ENCODE data around the gene TMEM198. TPM values are rescaled to one million over a fixed set of nuclear protein-coding genes. Genes with fewer than 3 reads are reported as not detected.

The TMEM198 gene
- total and polyA plus RNA-seq, 9 of the 15 experiments (the other 6 are each of a cell fraction or from before 2014, with no cell fraction given), result 0.03 to 3.8 (median 1.0) TPM

DNA sequence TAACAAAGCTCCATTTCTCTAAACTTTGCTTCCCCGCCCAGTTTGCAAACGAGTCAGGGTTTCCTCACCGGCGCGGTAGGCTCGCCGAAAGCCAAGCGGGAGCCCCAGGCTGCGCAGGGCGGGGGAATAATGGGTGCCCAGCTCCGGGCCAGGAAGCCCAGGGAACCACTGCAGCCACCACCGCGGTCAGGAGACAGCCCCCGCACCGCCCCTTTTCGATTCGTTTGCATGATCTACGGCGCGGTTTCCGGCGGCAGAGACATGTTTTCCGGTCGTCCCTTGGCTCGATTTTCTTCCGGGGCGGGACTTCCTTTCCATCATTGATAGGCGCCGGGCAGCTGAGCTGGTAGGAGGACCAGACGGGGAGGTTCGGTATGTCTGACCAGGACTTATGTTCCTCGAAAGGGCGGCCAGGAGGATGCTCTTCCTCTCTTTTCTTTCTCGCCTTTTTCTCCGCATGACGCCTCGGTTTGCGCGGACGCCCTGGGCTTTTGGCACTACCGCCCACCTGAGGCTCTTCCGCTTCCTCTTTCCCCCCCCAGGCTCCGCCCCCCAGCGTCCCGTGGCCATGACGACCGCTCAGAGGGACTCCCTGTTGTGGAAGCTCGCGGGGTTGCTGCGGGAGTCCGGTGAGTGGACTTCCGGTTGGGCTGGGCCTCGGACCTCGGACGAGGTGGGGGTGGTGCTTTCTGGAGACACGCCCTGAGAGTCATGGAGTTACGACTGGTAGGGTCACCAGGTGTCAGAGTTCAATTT is 53.9 kb downstream of the TMEM198 start, which contains the start of gene STK11IP (continued):
- TF ChIP-seq ZNF408 (CRISPR knock-in tag; IDR thresholded peaks at IDR 0.05; ENCODE audit: low read depth), result no peak
- TF ChIP-seq GABPA (tag; conservative IDR thresholded peaks at IDR 0.05; ENCODE audit: low read depth), result peak; percentile 97
- TF ChIP-seq, protein P1, sequence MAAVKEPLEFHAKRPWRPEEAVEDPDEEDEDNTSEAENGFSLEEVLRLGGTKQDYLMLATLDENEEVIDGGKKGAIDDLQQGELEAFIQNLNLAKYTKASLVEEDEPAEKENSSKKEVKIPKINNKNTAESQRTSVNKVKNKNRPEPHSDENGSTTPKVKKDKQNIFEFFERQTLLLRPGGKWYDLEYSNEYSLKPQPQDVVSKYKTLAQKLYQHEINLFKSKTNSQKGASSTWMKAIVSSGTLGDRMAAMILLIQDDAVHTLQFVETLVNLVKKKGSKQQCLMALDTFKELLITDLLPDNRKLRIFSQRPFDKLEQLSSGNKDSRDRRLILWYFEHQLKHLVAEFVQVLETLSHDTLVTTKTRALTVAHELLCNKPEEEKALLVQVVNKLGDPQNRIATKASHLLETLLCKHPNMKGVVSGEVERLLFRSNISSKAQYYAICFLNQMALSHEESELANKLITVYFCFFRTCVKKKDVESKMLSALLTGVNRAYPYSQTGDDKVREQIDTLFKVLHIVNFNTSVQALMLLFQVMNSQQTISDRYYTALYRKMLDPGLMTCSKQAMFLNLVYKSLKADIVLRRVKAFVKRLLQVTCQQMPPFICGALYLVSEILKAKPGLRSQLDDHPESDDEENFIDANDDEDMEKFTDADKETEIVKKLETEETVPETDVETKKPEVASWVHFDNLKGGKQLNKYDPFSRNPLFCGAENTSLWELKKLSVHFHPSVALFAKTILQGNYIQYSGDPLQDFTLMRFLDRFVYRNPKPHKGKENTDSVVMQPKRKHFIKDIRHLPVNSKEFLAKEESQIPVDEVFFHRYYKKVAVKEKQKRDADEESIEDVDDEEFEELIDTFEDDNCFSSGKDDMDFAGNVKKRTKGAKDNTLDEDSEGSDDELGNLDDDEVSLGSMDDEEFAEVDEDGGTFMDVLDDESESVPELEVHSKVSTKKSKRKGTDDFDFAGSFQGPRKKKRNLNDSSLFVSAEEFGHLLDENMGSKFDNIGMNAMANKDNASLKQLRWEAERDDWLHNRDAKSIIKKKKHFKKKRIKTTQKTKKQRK (IDR thresholded peaks at IDR 0.05; ENCODE audit: borderline replicate concordance, low read depth, low read length), result no peak
- no peak for TF ChIP-seq ZNF324 (CRISPR knock-in tag; IDR thresholded peaks at IDR 0.05)
- TF ChIP-seq, protein P2, sequence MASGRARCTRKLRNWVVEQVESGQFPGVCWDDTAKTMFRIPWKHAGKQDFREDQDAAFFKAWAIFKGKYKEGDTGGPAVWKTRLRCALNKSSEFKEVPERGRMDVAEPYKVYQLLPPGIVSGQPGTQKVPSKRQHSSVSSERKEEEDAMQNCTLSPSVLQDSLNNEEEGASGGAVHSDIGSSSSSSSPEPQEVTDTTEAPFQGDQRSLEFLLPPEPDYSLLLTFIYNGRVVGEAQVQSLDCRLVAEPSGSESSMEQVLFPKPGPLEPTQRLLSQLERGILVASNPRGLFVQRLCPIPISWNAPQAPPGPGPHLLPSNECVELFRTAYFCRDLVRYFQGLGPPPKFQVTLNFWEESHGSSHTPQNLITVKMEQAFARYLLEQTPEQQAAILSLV (tag; IDR thresholded peaks at IDR 0.05), result no peak
- peak; percentile 94 for TF ChIP-seq PHF20 (IDR thresholded peaks at IDR 0.05; ENCODE audit: partially characterized antibody)
- TF ChIP-seq CREB1 (IDR thresholded peaks at IDR 0.05), result peak; percentile 86
- TF ChIP-seq CREB1 (CRISPR knock-in tag; IDR thresholded peaks at IDR 0.05), result peak; percentile 79
- TF ChIP-seq, protein P3, sequence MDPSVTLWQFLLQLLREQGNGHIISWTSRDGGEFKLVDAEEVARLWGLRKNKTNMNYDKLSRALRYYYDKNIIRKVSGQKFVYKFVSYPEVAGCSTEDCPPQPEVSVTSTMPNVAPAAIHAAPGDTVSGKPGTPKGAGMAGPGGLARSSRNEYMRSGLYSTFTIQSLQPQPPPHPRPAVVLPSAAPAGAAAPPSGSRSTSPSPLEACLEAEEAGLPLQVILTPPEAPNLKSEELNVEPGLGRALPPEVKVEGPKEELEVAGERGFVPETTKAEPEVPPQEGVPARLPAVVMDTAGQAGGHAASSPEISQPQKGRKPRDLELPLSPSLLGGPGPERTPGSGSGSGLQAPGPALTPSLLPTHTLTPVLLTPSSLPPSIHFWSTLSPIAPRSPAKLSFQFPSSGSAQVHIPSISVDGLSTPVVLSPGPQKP (CRISPR knock-in tag; IDR thresholded peaks at IDR 0.05), result no peak
- TF ChIP-seq MXI1 (IDR thresholded peaks at IDR 0.05; ENCODE audit: low read depth, low read length), result peak; percentile 90
- TF ChIP-seq, protein P4, sequence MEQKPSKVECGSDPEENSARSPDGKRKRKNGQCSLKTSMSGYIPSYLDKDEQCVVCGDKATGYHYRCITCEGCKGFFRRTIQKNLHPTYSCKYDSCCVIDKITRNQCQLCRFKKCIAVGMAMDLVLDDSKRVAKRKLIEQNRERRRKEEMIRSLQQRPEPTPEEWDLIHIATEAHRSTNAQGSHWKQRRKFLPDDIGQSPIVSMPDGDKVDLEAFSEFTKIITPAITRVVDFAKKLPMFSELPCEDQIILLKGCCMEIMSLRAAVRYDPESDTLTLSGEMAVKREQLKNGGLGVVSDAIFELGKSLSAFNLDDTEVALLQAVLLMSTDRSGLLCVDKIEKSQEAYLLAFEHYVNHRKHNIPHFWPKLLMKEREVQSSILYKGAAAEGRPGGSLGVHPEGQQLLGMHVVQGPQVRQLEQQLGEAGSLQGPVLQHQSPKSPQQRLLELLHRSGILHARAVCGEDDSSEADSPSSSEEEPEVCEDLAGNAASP (IDR thresholded peaks at IDR 0.05), result no peak
- no peak for TF ChIP-seq NUFIP1 (IDR thresholded peaks at IDR 0.05; ENCODE audit: partially characterized antibody)
- no peak for TF ChIP-seq RBM25 (IDR thresholded peaks at IDR 0.05; ENCODE audit: low read depth, low read length, severe bottlenecking)
- TF ChIP-seq, protein P5, sequence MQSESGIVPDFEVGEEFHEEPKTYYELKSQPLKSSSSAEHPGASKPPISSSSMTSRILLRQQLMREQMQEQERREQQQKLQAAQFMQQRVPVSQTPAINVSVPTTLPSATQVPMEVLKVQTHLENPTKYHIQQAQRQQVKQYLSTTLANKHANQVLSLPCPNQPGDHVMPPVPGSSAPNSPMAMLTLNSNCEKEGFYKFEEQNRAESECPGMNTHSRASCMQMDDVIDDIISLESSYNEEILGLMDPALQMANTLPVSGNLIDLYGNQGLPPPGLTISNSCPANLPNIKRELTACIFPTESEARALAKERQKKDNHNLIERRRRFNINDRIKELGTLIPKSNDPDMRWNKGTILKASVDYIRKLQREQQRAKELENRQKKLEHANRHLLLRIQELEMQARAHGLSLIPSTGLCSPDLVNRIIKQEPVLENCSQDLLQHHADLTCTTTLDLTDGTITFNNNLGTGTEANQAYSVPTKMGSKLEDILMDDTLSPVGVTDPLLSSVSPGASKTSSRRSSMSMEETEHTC (IDR thresholded peaks at IDR 0.05), result 0 out of 2 replicates have a peak, but pooled peaks have one; percentile 15
- no peak for TF ChIP-seq ZC3H4 (CRISPR knock-in tag; IDR thresholded peaks at IDR 0.05; ENCODE audit: borderline replicate concordance)
- TF ChIP-seq CTBP1 (IDR thresholded peaks at IDR 0.05; ENCODE audit: borderline replicate concordance), result 0 out of 2 replicates have a peak, but pooled peaks have one; percentile 48
- TF ChIP-seq HSF4 (CRISPR knock-in tag; IDR thresholded peaks at IDR 0.05; ENCODE audit: borderline replicate concordance), result no peak
- TF ChIP-seq KAT7 (CRISPR knock-in tag; IDR thresholded peaks at IDR 0.05; ENCODE audit: borderline replicate concordance), result no peak; the same call in 1 of the 2 replicates
- peak; percentile 76; the same call in 1 of the 2 replicates for TF ChIP-seq ZNF12 (CRISPR knock-in tag; IDR thresholded peaks at IDR 0.05)
- TF ChIP-seq HNRNPH1 (optimal IDR thresholded peaks at IDR 0.05; ENCODE audit: low read depth, low read length), result no peak

Measured in K562 (cell line).